Measurements from ENCODE around the gene RORC.

RORC gene

GRCh38 chr1:151819227-151819835 is 12.3 kb downstream of the RORC start:
- no peaks in the 10 kb centered on the region for H3K27me3 ChIP-seq (ENCODE audit: control insufficient read depth, insufficient read depth, low read length)
- H3K4me1 ChIP-seq (ENCODE audit: control insufficient read depth, insufficient read depth, low read length) = no peaks in the 10 kb centered on the region
- H3K36me3 ChIP-seq (ENCODE audit: control insufficient read depth, insufficient read depth, low read length) = no peaks in the 10 kb centered on the region
- no peak overlapping the region for H3K4me3 ChIP-seq (ENCODE audit: low read length)
- no peak overlapping the region for H3K9ac ChIP-seq (ENCODE audit: low read length)
- H3K27ac ChIP-seq (ENCODE audit: low read depth, low read length) = no peak overlapping the region

GRCh38 chr1:151817353-151817730 is 14.3 kb downstream of the RORC start:
- Histone ChIP-seq H3K27ac (ENCODE audit: low read depth, low read length) (no peak overlapping the region), H3K4me3 (ENCODE audit: low read length) (no peak overlapping the region), H3K9ac (ENCODE audit: low read length) (no peak overlapping the region), H3K4me1 (ENCODE audit: control insufficient read depth, insufficient read depth, low read length) (no peaks in the 10 kb centered on the region), H3K27me3 (ENCODE audit: control insufficient read depth, insufficient read depth, low read length) (no peaks in the 10 kb centered on the region), H3K36me3 (ENCODE audit: control insufficient read depth, insufficient read depth, low read length) (no peaks in the 10 kb centered on the region)

GRCh38 chr1:151816548-151817352 is 14.9 kb downstream of the RORC start:
- Histone ChIP-seq H3K36me3 (ENCODE audit: control insufficient read depth, insufficient read depth, low read length) (no peaks in the 10 kb centered on the region), H3K9ac (ENCODE audit: low read length) (no peak overlapping the region), H3K4me1 (ENCODE audit: control insufficient read depth, insufficient read depth, low read length) (no peaks in the 10 kb centered on the region), H3K4me3 (ENCODE audit: low read length) (no peak overlapping the region), H3K27ac (ENCODE audit: low read depth, low read length) (no peak overlapping the region), H3K27me3 (ENCODE audit: control insufficient read depth, insufficient read depth, low read length) (no peaks in the 10 kb centered on the region)

- no peaks in the 10 kb centered on the region for H3K27me3 ChIP-seq (ENCODE audit: control insufficient read depth, insufficient read depth, low read length)
- no peak overlapping the region for H3K27ac ChIP-seq (ENCODE audit: low read depth, low read length)
- no peaks in the 10 kb centered on the region for H3K36me3 ChIP-seq (ENCODE audit: control insufficient read depth, insufficient read depth, low read length)
- H3K4me3 ChIP-seq (ENCODE audit: low read length) = no peak overlapping the region
- H3K9ac ChIP-seq (ENCODE audit: low read length) = no peak overlapping the region
- no peaks in the 10 kb centered on the region for H3K4me1 ChIP-seq (ENCODE audit: control insufficient read depth, insufficient read depth, low read length)
Measured at GRCh38 chr1:151815716-151816327, 15.8 kb downstream of the RORC start.

GRCh38 chr1:151814971-151815545 is 16.5 kb downstream of the RORC start:
- Histone ChIP-seq H3K4me1 (ENCODE audit: control insufficient read depth, insufficient read depth, low read length) (no peaks in the 10 kb centered on the region), H3K4me3 (ENCODE audit: low read length) (no peak overlapping the region), H3K36me3 (ENCODE audit: control insufficient read depth, insufficient read depth, low read length) (no peaks in the 10 kb centered on the region), H3K27me3 (ENCODE audit: control insufficient read depth, insufficient read depth, low read length) (no peaks in the 10 kb centered on the region), H3K9ac (ENCODE audit: low read length) (no peak overlapping the region), H3K27ac (ENCODE audit: low read depth, low read length) (no peak overlapping the region)

GRCh38 chr1:151814426-151814825 is 17.2 kb downstream of the RORC start:
- Histone ChIP-seq H3K27ac (ENCODE audit: low read depth, low read length) (no peak overlapping the region), H3K36me3 (ENCODE audit: control insufficient read depth, insufficient read depth, low read length) (no peaks in the 10 kb centered on the region), H3K4me1 (ENCODE audit: control insufficient read depth, insufficient read depth, low read length) (no peaks in the 10 kb centered on the region), H3K4me3 (ENCODE audit: low read length) (no peak overlapping the region), H3K9ac (ENCODE audit: low read length) (no peak overlapping the region), H3K27me3 (ENCODE audit: control insufficient read depth, insufficient read depth, low read length) (no peaks in the 10 kb centered on the region)

- Histone ChIP-seq H3K4me3 (ENCODE audit: low read length) (no peak overlapping the region), H3K4me1 (ENCODE audit: control insufficient read depth, insufficient read depth, low read length) (no peaks in the 10 kb centered on the region), H3K9ac (ENCODE audit: low read length) (no peak overlapping the region)
Measured at GRCh38 chr1:151813271-151813977, 18.2 kb downstream of the RORC start.

GRCh38 chr1:151811181-151811580 is 20.4 kb downstream of the RORC start:
- Histone ChIP-seq H3K36me3 (ENCODE audit: control insufficient read depth, insufficient read depth, low read length) (no peaks in the 10 kb centered on the region), H3K9ac (ENCODE audit: low read length) (no peak overlapping the region), H3K27ac (ENCODE audit: low read depth, low read length) (no peak overlapping the region), H3K4me3 (ENCODE audit: low read length) (no peak overlapping the region), H3K4me1 (ENCODE audit: control insufficient read depth, insufficient read depth, low read length) (no peaks in the 10 kb centered on the region), H3K27me3 (ENCODE audit: control insufficient read depth, insufficient read depth, low read length) (no peaks in the 10 kb centered on the region)

More at GRCh38 chr1:151813271-151813977, 18.2 kb downstream of the RORC start:
- H3K27ac ChIP-seq (ENCODE audit: low read depth, low read length) = no peak overlapping the region
- H3K27me3 ChIP-seq (ENCODE audit: control insufficient read depth, insufficient read depth, low read length) = no peaks in the 10 kb centered on the region
- H3K36me3 ChIP-seq (ENCODE audit: control insufficient read depth, insufficient read depth, low read length) = no peaks in the 10 kb centered on the region

GRCh38 chr1:151809985-151810556 is 21.5 kb downstream of the RORC start:
- H3K27me3 ChIP-seq (ENCODE audit: control insufficient read depth, insufficient read depth, low read length) = no peaks in the 10 kb centered on the region
- H3K4me3 ChIP-seq (ENCODE audit: low read length) = no peak overlapping the region
- no peaks in the 10 kb centered on the region for H3K4me1 ChIP-seq (ENCODE audit: control insufficient read depth, insufficient read depth, low read length)
- H3K36me3 ChIP-seq (ENCODE audit: control insufficient read depth, insufficient read depth, low read length) = no peaks in the 10 kb centered on the region
- H3K9ac ChIP-seq (ENCODE audit: low read length) = no peak overlapping the region
- no peak overlapping the region for H3K27ac ChIP-seq (ENCODE audit: low read depth, low read length)

GRCh38 chr1:151809290-151809984 is 22.2 kb downstream of the RORC start:
- H3K4me1 ChIP-seq (ENCODE audit: control insufficient read depth, insufficient read depth, low read length) = no peaks in the 10 kb centered on the region
- no peaks in the 10 kb centered on the region for H3K27me3 ChIP-seq (ENCODE audit: control insufficient read depth, insufficient read depth, low read length)
- H3K36me3 ChIP-seq (ENCODE audit: control insufficient read depth, insufficient read depth, low read length) = no peaks in the 10 kb centered on the region
- H3K9ac ChIP-seq (ENCODE audit: low read length) = no peak overlapping the region
- H3K4me3 ChIP-seq (ENCODE audit: low read length) = no peak overlapping the region
- H3K27ac ChIP-seq (ENCODE audit: low read depth, low read length) = no peak overlapping the region

- Histone ChIP-seq H3K27me3 (ENCODE audit: control insufficient read depth, insufficient read depth, low read length) (no peaks in the 10 kb centered on the region), H3K4me3 (ENCODE audit: low read length) (no peak overlapping the region), H3K36me3 (ENCODE audit: control insufficient read depth, insufficient read depth, low read length) (no peaks in the 10 kb centered on the region), H3K4me1 (ENCODE audit: control insufficient read depth, insufficient read depth, low read length) (no peaks in the 10 kb centered on the region), H3K27ac (ENCODE audit: low read depth, low read length) (no peak overlapping the region), H3K9ac (ENCODE audit: low read length) (no peak overlapping the region)
Measured at GRCh38 chr1:151807766-151808165, 23.8 kb downstream of the RORC start.
